T47D (cell line): Measurements from ENCODE around the gene VWC2.

Source experiments
- DNase-seq, 2 experiments: peaks; one replicate each; pipeline versions ENCODE4 v3.0.0 to v3.0.0-alpha.2; 2011 to 2012; ENCODE audit warnings: low read depth in 1 of 2, low spot score in 1 of 2
- JUND ChIP-seq: IDR thresholded peaks from 2 replicates; pipeline ENCODE4 v1.6.1; 2012; ENCODE audit warnings: low read depth
- in situ Hi-C: cut with HindIII; loops from 2 replicates; pipeline ENCODE4 v1.10.0; 2016; ENCODE audit warnings: low sequenced_read_pairs, low pct_unique_long_range_greater_than_20kb

The VWC2 gene

DNA sequence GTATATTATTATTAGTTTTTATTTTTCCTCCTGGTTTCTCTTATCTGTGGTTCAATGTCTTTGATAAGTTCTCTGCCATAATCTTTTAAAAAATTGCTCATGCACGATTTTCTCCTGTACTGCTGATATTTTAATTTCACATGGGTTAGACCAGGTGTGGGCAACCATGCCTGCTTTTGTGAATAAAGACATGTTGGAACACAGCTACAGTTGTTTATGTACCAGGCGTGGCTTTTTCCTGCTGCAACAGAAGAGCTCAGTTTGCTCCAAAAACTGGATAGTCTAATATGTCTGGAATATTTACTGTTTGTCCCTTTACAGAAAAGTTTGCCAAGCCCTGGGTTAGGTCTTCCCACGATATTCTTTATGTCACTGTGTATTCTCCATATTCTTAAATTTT, 105.2 kb downstream of the VWC2 start:
- no peak for TF ChIP-seq JUND
- in situ Hi-C loops, result no loop called here

DNA sequence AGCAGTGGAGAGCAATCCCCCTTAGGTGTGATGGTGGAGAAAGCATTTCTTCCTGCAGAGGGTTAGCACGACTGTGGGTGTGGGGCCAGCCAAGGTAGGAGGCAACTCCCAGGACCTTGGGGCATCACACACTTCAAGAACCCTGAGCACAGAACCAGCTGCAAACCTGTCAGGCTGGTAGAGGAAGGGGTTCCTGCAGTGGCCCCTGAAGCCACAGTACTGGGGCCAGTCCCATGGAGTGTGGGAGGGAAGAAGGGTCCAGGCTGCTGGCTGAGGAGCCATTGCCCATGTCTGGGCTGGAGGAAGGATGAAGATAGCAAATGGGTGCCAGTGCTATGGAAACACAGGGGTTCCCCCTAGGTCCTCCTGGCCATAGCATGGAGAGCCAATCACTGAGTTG, 110.5 kb downstream of the VWC2 start:
- no peak for TF ChIP-seq JUND
- in situ Hi-C loops, result no loop called here
- DNase-seq, result no peak

More for the DNA sequence above, 105.2 kb downstream of the VWC2 start:
- DNase-seq, result no peak

DNA sequence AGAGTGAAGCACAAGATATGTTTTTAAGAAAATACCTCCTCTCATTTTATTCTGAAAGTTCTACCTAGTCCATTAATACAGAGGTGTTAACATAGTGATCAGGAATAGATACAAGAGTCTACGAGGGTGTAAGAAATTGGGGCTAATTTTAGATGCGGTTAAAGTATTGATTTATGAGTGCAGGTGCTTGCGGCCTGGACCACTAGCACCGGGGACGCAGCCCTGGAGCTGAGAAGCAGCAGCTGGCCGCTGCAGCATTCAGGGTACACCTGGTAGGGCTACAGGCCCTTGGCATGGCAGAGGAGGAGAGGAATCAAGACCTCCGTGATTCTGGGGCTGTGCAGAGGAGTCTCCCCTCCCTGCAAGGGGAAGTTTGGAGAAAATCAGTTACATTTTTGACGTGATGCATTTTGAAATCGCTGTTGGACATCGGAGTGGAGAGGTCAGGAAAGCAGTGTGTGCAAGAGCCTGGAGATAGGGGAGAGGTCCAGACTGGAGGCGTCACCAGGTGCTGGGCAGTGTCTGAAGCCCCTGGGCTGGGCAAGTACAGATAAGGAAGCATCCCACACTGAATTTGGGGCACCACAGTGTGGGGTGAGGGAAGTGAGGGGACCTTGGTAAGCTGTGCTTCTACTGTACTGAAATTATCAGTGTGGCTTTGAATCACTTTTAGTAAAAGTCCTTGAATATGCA, 112.3 kb downstream of the VWC2 start:
- in situ Hi-C loops, result no loop called here

DNA sequence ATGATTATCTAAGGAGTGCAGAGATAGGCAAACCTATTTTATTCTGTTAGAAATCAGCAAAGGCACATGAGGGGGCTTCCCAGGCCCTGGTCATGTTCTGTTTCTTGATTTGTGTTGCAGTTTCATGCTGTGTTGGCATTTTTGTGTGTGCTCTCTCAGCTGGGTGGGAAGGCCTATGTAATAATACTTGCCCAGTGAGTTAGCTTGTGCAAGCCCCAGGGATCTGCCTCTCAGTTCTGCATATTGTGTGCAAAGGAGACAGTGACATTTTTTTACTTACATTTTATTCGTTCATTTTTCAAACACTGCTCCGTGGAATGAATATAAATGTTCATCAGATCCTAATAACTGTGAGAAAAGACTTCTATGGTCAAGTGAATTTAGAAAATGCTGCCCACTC, 119.0 kb downstream of the VWC2 start:
- DNase-seq, result no peak
- in situ Hi-C loops, result no loop called here
- TF ChIP-seq JUND, result no peak

More for the DNA sequence above, 112.3 kb downstream of the VWC2 start:
- TF ChIP-seq JUND, result no peak
- DNase-seq, result no peak

DNA sequence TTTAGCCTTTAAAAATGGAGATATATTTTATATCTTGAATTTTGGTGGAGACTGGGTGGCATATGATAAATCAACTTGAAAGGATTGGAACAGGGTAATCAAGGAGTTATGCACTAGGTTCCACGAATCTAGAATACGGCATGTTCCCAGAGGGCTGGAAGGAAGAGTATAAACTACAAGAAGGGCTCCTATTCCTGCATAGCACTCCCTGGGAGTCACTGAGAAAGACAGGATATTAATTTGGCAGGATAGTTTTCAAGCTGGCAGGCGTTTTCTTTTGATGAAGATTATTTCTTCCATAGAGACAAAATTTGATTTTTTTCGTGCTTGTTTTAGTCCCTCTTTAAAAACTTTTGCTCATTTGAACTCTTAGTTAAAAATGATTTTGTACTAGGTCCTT, 119.7 kb downstream of the VWC2 start:
- no peak for TF ChIP-seq JUND
- no peak for DNase-seq
- in situ Hi-C loops, result no loop called here

DNA sequence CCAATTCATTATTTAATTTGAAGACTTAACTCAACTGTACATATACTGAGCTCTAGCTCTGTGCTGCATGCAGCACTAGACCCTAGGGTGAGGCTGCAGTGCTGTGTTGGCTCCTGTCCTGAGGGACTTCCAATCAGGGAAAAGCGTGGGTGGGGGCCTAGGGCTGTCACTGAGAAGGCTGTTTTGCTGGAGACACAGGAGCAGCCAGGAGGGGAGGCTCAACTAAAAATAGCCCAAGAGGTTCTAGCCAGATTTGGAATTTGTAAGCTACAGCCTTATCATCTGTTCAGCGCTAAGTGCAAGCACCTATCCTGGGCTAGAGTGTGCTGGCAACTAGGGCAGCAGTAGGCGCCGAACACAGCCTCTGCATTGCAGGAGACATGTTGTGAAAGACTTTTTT, 121.1 kb downstream of the VWC2 start:
- no peak for TF ChIP-seq JUND
- in situ Hi-C loops, result no loop called here
- DNase-seq, result no peak

DNA sequence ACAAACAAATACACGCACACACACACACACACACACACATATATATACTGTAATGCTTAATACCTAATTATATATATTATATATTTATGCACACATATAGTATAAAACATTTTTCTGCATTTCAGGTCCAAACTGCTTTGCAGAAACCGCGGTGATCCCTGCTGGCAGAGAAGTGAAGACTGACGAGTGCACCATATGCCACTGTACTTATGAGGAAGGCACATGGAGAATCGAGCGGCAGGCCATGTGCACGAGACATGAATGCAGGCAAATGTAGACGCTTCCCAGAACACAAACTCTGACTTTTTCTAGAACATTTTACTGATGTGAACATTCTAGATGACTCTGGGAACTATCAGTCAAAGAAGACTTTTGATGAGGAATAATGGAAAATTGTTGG, 138.5 kb downstream of the VWC2 start:
- in situ Hi-C loops, result no loop called here
- DNase-seq, result no peak
- TF ChIP-seq JUND, result no peak

DNA sequence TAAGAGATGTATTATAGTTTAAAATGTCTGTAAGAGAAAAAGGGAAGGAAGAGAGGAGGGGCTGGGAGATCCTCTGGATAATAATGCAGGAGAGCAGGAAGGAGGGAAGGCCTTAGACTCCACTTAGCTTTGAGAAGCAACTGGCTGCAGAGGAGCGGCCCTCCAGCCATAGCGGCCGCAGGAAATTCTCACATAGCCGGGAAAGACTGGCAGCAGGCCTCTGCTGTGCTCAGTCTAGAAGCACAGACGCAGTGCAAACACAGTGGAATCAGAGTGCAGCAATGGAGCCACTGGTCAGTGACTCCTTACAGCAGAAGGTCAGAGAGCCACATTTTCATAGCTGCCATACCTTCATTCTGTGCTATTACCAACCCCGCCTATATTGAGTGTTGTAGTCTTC, 153.3 kb downstream of the VWC2 start:
- no peak for TF ChIP-seq JUND
- no peak for DNase-seq
- in situ Hi-C loops, result no loop called here

DNA sequence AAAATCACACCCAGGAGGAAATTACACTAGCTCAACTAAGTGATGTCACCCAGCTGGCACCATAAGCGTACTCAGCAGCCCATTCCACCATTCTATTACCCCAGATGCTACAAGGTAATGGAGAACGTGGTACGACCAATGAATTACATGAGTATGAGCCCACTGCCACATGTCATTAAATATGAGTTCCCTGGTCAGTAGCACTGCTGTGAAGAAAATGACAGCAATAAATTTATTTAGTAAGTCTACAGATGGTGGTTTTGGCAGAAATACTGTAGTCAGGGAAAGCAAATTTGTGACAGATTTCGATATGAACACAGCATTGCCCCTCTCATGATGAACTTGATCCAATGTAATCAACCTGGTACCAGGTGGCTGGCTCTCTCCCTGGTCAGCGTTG, 154.2 kb downstream of the VWC2 start:
- in situ Hi-C loops, result no loop called here
- TF ChIP-seq JUND, result no peak
- DNase-seq, result no peak

DNA sequence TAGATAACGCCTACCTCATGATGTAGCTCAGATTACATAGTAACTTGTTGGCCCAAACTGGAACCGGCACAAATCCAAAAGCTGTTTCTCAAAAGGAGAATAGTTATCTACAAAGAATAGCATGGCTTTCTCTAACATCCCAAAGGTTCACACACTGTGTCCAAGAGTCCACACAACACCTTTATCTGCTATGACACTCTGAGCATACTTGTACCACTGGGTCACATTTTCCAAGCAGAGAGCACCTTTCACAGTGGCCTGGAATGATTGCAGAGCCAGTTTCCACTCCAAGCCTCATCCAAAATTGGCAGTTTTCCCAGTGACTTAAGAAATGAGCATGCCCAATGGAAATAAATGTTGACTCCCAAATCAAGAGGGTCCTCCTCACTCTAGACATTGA, 155.3 kb downstream of the VWC2 start:
- in situ Hi-C loops, result no loop called here
- no peak for DNase-seq

DNA sequence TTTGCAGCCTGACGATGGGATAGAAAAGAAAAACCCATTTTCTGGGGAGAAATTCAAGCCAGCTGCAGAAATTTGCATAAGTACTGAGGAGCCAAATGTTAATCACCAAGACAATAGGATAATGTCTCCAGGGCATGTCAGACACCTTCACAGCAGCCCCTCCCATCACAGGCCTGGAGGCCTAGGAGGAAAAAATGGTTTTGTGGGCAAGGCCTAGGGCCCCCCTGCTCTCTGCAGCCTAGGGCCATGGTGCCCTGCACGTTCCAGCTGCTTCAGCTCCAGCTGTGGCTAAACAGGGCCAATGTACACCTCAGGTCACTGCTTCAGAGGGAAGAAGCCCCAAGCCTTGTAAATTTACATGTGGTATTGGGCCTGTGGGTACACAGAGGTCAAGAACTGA, 158.2 kb downstream of the VWC2 start:
- no peak for TF ChIP-seq JUND
- in situ Hi-C loops, result no loop called here
- DNase-seq, result no peak

More for the DNA sequence above, 155.3 kb downstream of the VWC2 start:
- no peak for TF ChIP-seq JUND

DNA sequence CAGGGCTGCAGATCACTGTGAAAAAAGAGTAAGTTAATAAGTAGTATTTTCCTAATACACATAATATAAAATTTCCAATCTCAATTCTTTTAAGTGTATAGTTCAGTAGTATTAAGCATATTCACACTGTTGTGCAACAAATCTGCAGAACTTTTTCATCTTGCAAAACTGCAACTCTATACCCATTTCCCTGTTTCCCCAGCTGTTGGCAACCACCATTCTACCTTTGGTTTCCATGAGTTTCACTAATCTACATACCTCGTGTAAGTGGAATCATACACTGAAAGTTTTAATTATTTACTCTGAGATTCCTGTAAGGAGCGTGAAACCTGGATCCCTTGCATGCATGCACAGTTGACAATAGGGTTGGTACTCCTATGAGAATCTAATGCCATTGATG, 164.2 kb downstream of the VWC2 start:
- no peak for DNase-seq

More for the DNA sequence above, 164.2 kb downstream of the VWC2 start:
- in situ Hi-C loops, result no loop called here
- TF ChIP-seq JUND, result no peak
